H1 (cell line): ENCODE data around the gene FNIP2. TPM values are rescaled to one million over a fixed set of nuclear protein-coding genes. Genes with fewer than 3 reads are reported as not detected.

Experiments used
- CTCF ChIA-PET: fragments of 300-600 bp; sonication (Branson Sonifier 250); formaldehyde crosslinking; loops from one replicate; lab custom pipeline; 2021; ENCODE audit not compliant: partially characterized antibody; lab: Charles Lee
- POLR2A ChIA-PET: fragments of 300-600 bp; sonication (Branson Sonifier 250); formaldehyde crosslinking; loops from one replicate; lab custom pipeline; 2021; ENCODE audit warnings: inconsistent platforms; ENCODE audit not compliant: partially characterized antibody; lab: Charles Lee
- DNase-seq, 2 experiments: peaks; one replicate each; pipeline versions ENCODE4 v3.0.0 to v3.0.0-alpha.2; 2010 to 2022; ENCODE audit warnings: low spot score in 2 of 2, low read depth in 1 of 2, mixed read lengths in 1 of 2
- FAIRE-seq: peaks from 2 replicates; lab custom pipeline; 2011; peaks lifted over from hg19 to GRCh38; lab: Jason Lieb, UNC
- H2AFZ ChIP-seq: 2 replicates; pipeline ENCODE4 v1.8.1; 2012; ENCODE audit warnings: low read length, inconsistent platforms
- H2AK5ac ChIP-seq: 2 replicates; pipeline ENCODE4 v1.6.1; 2013; ENCODE audit warnings: low read depth, low read length
- H2BK120ac ChIP-seq: replicated peaks from 2 replicates; pipeline ENCODE3; 2013; ENCODE audit warnings: low read depth, low read length, inconsistent platforms
- H2BK12ac ChIP-seq: 2 replicates; pipeline ENCODE4 v1.6.1; 2013; ENCODE audit warnings: low read depth, low read length
- H2BK15ac ChIP-seq: 2 replicates; pipeline ENCODE4 v1.6.1; 2013; ENCODE audit warnings: low read length
- H2BK20ac ChIP-seq: 2 replicates; pipeline ENCODE4 v1.6.1; 2013; ENCODE audit warnings: low read length
- H2BK5ac ChIP-seq: 2 replicates; pipeline ENCODE4 v1.6.1; 2013; ENCODE audit warnings: low read depth, low read length
- H3K14ac ChIP-seq: 2 replicates; pipeline ENCODE4 v1.6.1; 2013; ENCODE audit warnings: inconsistent platforms; ENCODE audit not compliant: insufficient read length
- H3K18ac ChIP-seq: 2 replicates; pipeline ENCODE4 v1.6.1; 2013; ENCODE audit warnings: low read length; ENCODE audit errors: extremely low read depth
- H3K23ac ChIP-seq: 2 replicates; pipeline ENCODE4 v1.6.1; 2013; ENCODE audit warnings: inconsistent platforms; ENCODE audit not compliant: insufficient read length
- H3K23me2 ChIP-seq: 2 replicates; pipeline ENCODE4 v1.6.1; 2013; ENCODE audit warnings: low read depth, low read length
- H3K27ac ChIP-seq: 2 replicates; pipeline ENCODE4 v1.6.1; 2011; ENCODE audit warnings: low read depth, low read length, inconsistent platforms
- H3K27me3 ChIP-seq, 4 experiments: replicated peaks in 1 of 4; 1 replicate in 1 of 4; 2 replicates in 3 of 4; pipeline versions ENCODE4 v1.6.1 to v1.8.1; 2011 to 2013; ENCODE audit warnings: low read length in 3 of 4, mild to moderate bottlenecking in 3 of 4, inconsistent platforms in 2 of 4, mixed read lengths in 2 of 4, moderate library complexity in 1 of 4; ENCODE audit not compliant: control insufficient read depth in 3 of 4, insufficient read depth in 3 of 4; ENCODE audit errors: extremely low read depth in 1 of 4
- H3K36me3 ChIP-seq, 4 experiments: 2 replicates each; pipeline versions ENCODE4 v1.6.1 to v1.8.1; 2011 to 2013; ENCODE audit warnings: mild to moderate bottlenecking in 4 of 4, low read length in 3 of 4, moderate library complexity in 2 of 4, control low read depth in 1 of 4, inconsistent platforms in 1 of 4; ENCODE audit not compliant: insufficient read depth in 4 of 4, control insufficient read depth in 2 of 4
- H3K4ac ChIP-seq: replicated peaks from 2 replicates; pipeline ENCODE3; 2013; ENCODE audit warnings: low read length, low read depth, mixed read lengths, inconsistent platforms; ENCODE audit not compliant: insufficient read length
- H3K4me1 ChIP-seq, 4 experiments: replicated peaks in 1 of 4; 1 replicate in 1 of 4; 2 replicates in 3 of 4; pipeline versions ENCODE4 v1.6.1 to v1.8.1; 2011 to 2013; ENCODE audit warnings: low read length in 3 of 4, inconsistent platforms in 2 of 4, mixed read lengths in 1 of 4; ENCODE audit not compliant: insufficient read depth in 4 of 4, control insufficient read depth in 3 of 4
- H3K4me2 ChIP-seq, 2 experiments: 2 replicates each; pipeline versions ENCODE4 v1.6.1 to v1.8.1; 2011 to 2013; ENCODE audit warnings: low read depth in 2 of 2, low read length in 2 of 2, control low read depth in 1 of 2, inconsistent platforms in 1 of 2, mild to moderate bottlenecking in 1 of 2; ENCODE audit not compliant: insufficient read depth in 1 of 2
- H3K4me3 ChIP-seq, 4 experiments: fragments of 200-600, 300-600 bp in 1 of 4; sonication (generic), shearing (Covaris generic), sonication (Bioruptor Twin) in 1 of 4; 2 replicates each; pipeline versions ENCODE4 v1.5.1 to v1.8.1; 2011 to 2016; ENCODE audit warnings: low read length in 4 of 4, low read depth in 3 of 4, control low read depth in 2 of 4, inconsistent platforms in 2 of 4, mild to moderate bottlenecking in 2 of 4, mixed read lengths in 1 of 4, moderate library complexity in 1 of 4; ENCODE audit not compliant: insufficient read depth in 2 of 4; ENCODE audit errors: extremely low read depth in 1 of 4
- H3K56ac ChIP-seq: replicated peaks from 2 replicates; pipeline ENCODE3; 2013; ENCODE audit warnings: low read depth, mild to moderate bottlenecking, mixed read lengths, low read length, inconsistent platforms; ENCODE audit not compliant: insufficient read length
- H3K79me1 ChIP-seq: 2 replicates; pipeline ENCODE4 v1.6.1; 2013; ENCODE audit warnings: low read depth, low read length, control low read depth
- H3K79me2 ChIP-seq, 2 experiments: 2 replicates each; pipeline versions ENCODE4 v1.6.1 to v1.8.1; 2012 to 2013; ENCODE audit warnings: low read length in 2 of 2, mild to moderate bottlenecking in 2 of 2, inconsistent platforms in 1 of 2; ENCODE audit not compliant: insufficient read depth in 2 of 2, control insufficient read depth in 1 of 2
- H3K9ac ChIP-seq, 4 experiments: replicated peaks in 1 of 4; 1 replicate in 1 of 4; 2 replicates in 3 of 4; pipeline versions ENCODE4 v1.6.1 to v1.8.1; 2011 to 2013; ENCODE audit warnings: low read depth in 3 of 4, low read length in 3 of 4, control low read depth in 2 of 4, mild to moderate bottlenecking in 2 of 4, moderate library complexity in 2 of 4, inconsistent platforms in 1 of 4; ENCODE audit errors: extremely low read depth in 1 of 4
- H3K9me3 ChIP-seq, 2 experiments: 2 replicates each; pipeline versions ENCODE4 v1.6.1 to v1.8.1; 2012 to 2013; ENCODE audit warnings: mild to moderate bottlenecking in 2 of 2, moderate library complexity in 2 of 2, control low read depth in 1 of 2, inconsistent platforms in 1 of 2, low read depth in 1 of 2, low read length in 1 of 2, mixed read lengths in 1 of 2; ENCODE audit not compliant: insufficient read depth in 2 of 2
- H4K20me1 ChIP-seq, 2 experiments: replicated peaks in 1 of 2; 2 replicates each; pipeline versions ENCODE3 to v1.8.1; 2011 to 2013; ENCODE audit warnings: inconsistent platforms in 2 of 2, low read length in 2 of 2, mild to moderate bottlenecking in 1 of 2; ENCODE audit not compliant: insufficient read depth in 2 of 2, control insufficient read depth in 1 of 2
- H4K5ac ChIP-seq: 2 replicates; pipeline ENCODE4 v1.6.1; 2013; ENCODE audit warnings: low read length, low read depth, mixed read lengths, inconsistent platforms; ENCODE audit not compliant: insufficient read length
- H4K8ac ChIP-seq: 2 replicates; pipeline ENCODE4 v1.8.0; 2013; ENCODE audit warnings: mild to moderate bottlenecking, moderate library complexity, low read length, inconsistent platforms; ENCODE audit not compliant: insufficient read depth; ENCODE audit errors: extremely low read depth
- H4K91ac ChIP-seq: replicated peaks from 2 replicates; pipeline ENCODE3; 2013; ENCODE audit warnings: low read length, mixed read lengths, inconsistent platforms; ENCODE audit not compliant: insufficient read length
- CHD7 ChIP-seq: fragments of 300-600 bp; sonication (generic); IDR thresholded peaks from 2 replicates; pipeline ENCODE4 v1.7.1; 2012; ENCODE audit warnings: low read length, moderate library complexity, mild to moderate bottlenecking, inconsistent platforms; ENCODE audit not compliant: insufficient replicate concordance
- polyA plus RNA-seq, 7 experiments: library from polyadenylated mRNA; depleted of rRNA in 3 of 7; stranded (reverse) in 5 of 7; unstranded in 2 of 7; fragments of >200 nt in 5 of 7; fragments of 200-250 nt in 2 of 7; gene quantifications; 1 replicate in 5 of 7; 2 replicates in 1 of 7; 4 replicates in 1 of 7; pipeline versions ENCODE4 v1.2.1 to v1.2.3, GENCODE V29; 2011 to 2013; ENCODE audit warnings: missing spikeins in 2 of 7, mixed read lengths in 2 of 7
- total RNA-seq: library from RNA; stranded (reverse); fragmentation: NEBNext Ultra II Directional; extraction: Animal tissue kit (Norgen Biotek cat#: 25700); gene quantifications from 2 replicates; pipeline ENCODE4 v1.2.1, GENCODE V29; 2021

FNIP2 gene
- total and polyA plus RNA-seq, 2 of the 8 experiments (the other 6 are each of a cell fraction or from before 2014, with no cell fraction given): 4.0 to 13.0 TPM

GRCh38 chr4:158941321-158941720 lies 172.5 kb downstream of the FNIP2 start:
- H4K5ac ChIP-seq: no peak overlapping the region
- H4K8ac ChIP-seq: no peak overlapping the region
- no peaks in the 10 kb centered on the region for H3K27me3 ChIP-seq
- H2BK12ac ChIP-seq: no peak overlapping the region
- no peak overlapping the region for H3K4me2 ChIP-seq
- no peak overlapping the region for H3K27ac ChIP-seq
- no peak overlapping the region for H2BK20ac ChIP-seq
- no peak overlapping the region for H4K91ac ChIP-seq
- ChIA-PET CTCF (interaction anchor here (1.0 kb wide), 1 partner anchor 10 kb away, joined by 3 read pairs; no protein-coding TSS in a partner anchor), POLR2A (interaction anchor here (0.6 kb wide), 1 partner anchor 63 kb away, joined by 3 read pairs; no protein-coding TSS in a partner anchor)
- no peak for FAIRE-seq
- no peaks in the 10 kb centered on the region for H3K4me1 ChIP-seq
- no peak overlapping the region for H3K56ac ChIP-seq
- no peak overlapping the region for H2BK120ac ChIP-seq
- no peak overlapping the region for H3K4me3 ChIP-seq
- H2BK15ac ChIP-seq: no peak overlapping the region
- H4K20me1 ChIP-seq: no peaks in the 10 kb centered on the region
- no peak overlapping the region for H2AK5ac ChIP-seq
- no peak overlapping the region for H3K23ac ChIP-seq
- no peaks in the 10 kb centered on the region for H3K79me1 ChIP-seq
- H3K79me2 ChIP-seq: no peaks in the 10 kb centered on the region
- no peak overlapping the region for H3K18ac ChIP-seq
- H2AFZ ChIP-seq: no peak overlapping the region
- H3K23me2 ChIP-seq: no peaks in the 10 kb centered on the region; the same call in 1 of the 2 replicates
- no peak for DNase-seq
- H3K36me3 ChIP-seq: no peaks in the 10 kb centered on the region
- H2BK5ac ChIP-seq: no peak overlapping the region
- H3K14ac ChIP-seq: no peak overlapping the region
- H3K4ac ChIP-seq: no peak overlapping the region
- H3K9me3 ChIP-seq: no peaks in the 10 kb centered on the region
- no peak overlapping the region for H3K9ac ChIP-seq
- TF ChIP-seq CHD7: no peak
